Fibroblast of the conjunctiva (primary cell): ENCODE measurements around the gene ATP8A2.
A peak's percentile ranks its signal among the peaks of the same experiment; 100 is the strongest.
"Not testable (repeated sequence)": the region's sequence is repeated elsewhere in the genome, so short reads cannot be mapped to it uniquely, and the experiment has no call there.

ENCODE experiments used
- DNase-seq: peaks from one replicate; pipeline ENCODE4 v3.0.0-alpha.2; 2010; ENCODE audit warnings: low read depth

The ATP8A2 gene

GRCh38 chr13:25548991-25549390 lies 177.2 kb downstream of the ATP8A2 start:
- not testable (repeated sequence) for DNase-seq

GRCh38 chr13:25561812-25562211 lies 190.0 kb downstream of the ATP8A2 start:
- no peak for DNase-seq

GRCh38 chr13:25570185-25570584 lies 198.4 kb downstream of the ATP8A2 start:
- DNase-seq, result no peak

- no peak for DNase-seq
These were observed 199.5 kb downstream of the ATP8A2 start for GRCh38 chr13:25571237-25571636.

- DNase-seq, result not testable (repeated sequence)
These were observed 200.4 kb downstream of the ATP8A2 start for GRCh38 chr13:25572171-25572570.

- peak; percentile 79 for DNase-seq
These were observed 202.9 kb downstream of the ATP8A2 start for GRCh38 chr13:25574437-25575411.

GRCh38 chr13:25575562-25575961 lies 203.8 kb downstream of the ATP8A2 start:
- DNase-seq, result no peak

- no peak for DNase-seq
These were observed 206.8 kb downstream of the ATP8A2 start for GRCh38 chr13:25578526-25578925.

- DNase-seq, result no peak
These were observed 207.4 kb downstream of the ATP8A2 start for GRCh38 chr13:25579221-25579620.

GRCh38 chr13:25581351-25581750 lies 209.6 kb downstream of the ATP8A2 start:
- no peak for DNase-seq

GRCh38 chr13:25584087-25584486 lies 212.3 kb downstream of the ATP8A2 start:
- DNase-seq, result no peak

- no peak for DNase-seq
These were observed 213.2 kb downstream of the ATP8A2 start for GRCh38 chr13:25585000-25585399.

- DNase-seq, result no peak
These were observed 215.7 kb downstream of the ATP8A2 start for GRCh38 chr13:25587326-25587980.

- no peak for DNase-seq
These were observed 216.7 kb downstream of the ATP8A2 start for GRCh38 chr13:25588336-25589060.

- DNase-seq, result no peak
These were observed 226.6 kb downstream of the ATP8A2 start for GRCh38 chr13:25598421-25598820.

GRCh38 chr13:25602176-25602575 lies 230.4 kb downstream of the ATP8A2 start:
- DNase-seq, result no peak

GRCh38 chr13:25604106-25604505 lies 232.3 kb downstream of the ATP8A2 start:
- no peak for DNase-seq

- DNase-seq, result no peak
These were observed 235.3 kb downstream of the ATP8A2 start for GRCh38 chr13:25607096-25607495.

- DNase-seq, result no peak
These were observed 236.4 kb downstream of the ATP8A2 start for GRCh38 chr13:25608181-25608580.

GRCh38 chr13:25616674-25617073 lies 244.9 kb downstream of the ATP8A2 start:
- no peak for DNase-seq

GRCh38 chr13:25619897-25620296 lies 248.1 kb downstream of the ATP8A2 start:
- no peak for DNase-seq

- DNase-seq, result no peak
These were observed 253.6 kb downstream of the ATP8A2 start for GRCh38 chr13:25625414-25625813.
